K562 (cell line): ENCODE measurements around the gene AIDA. TPM values are rescaled to one million over a fixed set of nuclear protein-coding genes. Genes with fewer than 3 reads are reported as not detected.

Source experiments
- BMI1 ChIP-seq: fragments of 150-350 bp; IDR thresholded peaks from 2 replicates; pipeline ENCODE4 v1.6.1; 2014; ENCODE audit warnings: low read length
- CAMTA2 ChIP-seq: fragments of 250-450 bp; sonication (Bioruptor Pico); conservative IDR thresholded peaks from 2 replicates; pipeline ENCODE4 v1.5.1; 2022
- CBX1 ChIP-seq: sonication (generic); IDR thresholded peaks from 2 replicates; pipeline ENCODE4 v1.6.1; 2016; ENCODE audit warnings: antibody characterized with exemption, low read depth, mild to moderate bottlenecking
- CCAR2 ChIP-seq: fragments of 200-400 bp; formaldehyde crosslinking; IDR thresholded peaks from 2 replicates; pipeline ENCODE4 v1.6.1; 2017; ENCODE audit warnings: mild to moderate bottlenecking, low read depth, low read length
- CGGBP1 ChIP-seq: fragments of 250-450 bp; sonication (Bioruptor Pico); IDR thresholded peaks from 2 replicates; pipeline ENCODE4 v1.9.0; 2021; ENCODE audit warnings: mild to moderate bottlenecking
- E2F5 ChIP-seq: sonication (generic); formaldehyde crosslinking; IDR thresholded peaks from 2 replicates; pipeline ENCODE4 v1.8.0; 2022; ENCODE audit warnings: mild to moderate bottlenecking, missing genetic modification reagents
- HDGF ChIP-seq: fragments of 450-650 bp; IDR thresholded peaks from 2 replicates; pipeline ENCODE4 v1.6.1; 2016
- MEF2A ChIP-seq: IDR thresholded peaks from 2 replicates; pipeline ENCODE4 v1.6.1; 2011; ENCODE audit warnings: low read depth, mild to moderate bottlenecking, low read length, moderate library complexity; ENCODE audit not compliant: control insufficient read depth
- NCOA2 ChIP-seq, 2 experiments: fragments of 450-650 bp; IDR thresholded peaks; 2 replicates each; pipeline ENCODE4 v1.6.1; 2018; ENCODE audit warnings: mild to moderate bottlenecking in 2 of 2, moderate library complexity in 1 of 2; ENCODE audit not compliant: partially characterized antibody in 2 of 2
- PATZ1 ChIP-seq: fragments of 250-450 bp; sonication (Bioruptor Pico); IDR thresholded peaks from 2 replicates; pipeline ENCODE4 v1.5.0; 2020; ENCODE audit warnings: mild to moderate bottlenecking, borderline replicate concordance
- RERE ChIP-seq: sonication (generic); formaldehyde crosslinking; IDR thresholded peaks from 2 replicates; pipeline ENCODE4 v1.8.0; 2023; ENCODE audit warnings: missing genetic modification reagents, mild to moderate bottlenecking, borderline replicate concordance
- polyA plus RNA-seq, 8 experiments: library from polyadenylated mRNA; depleted of rRNA in 4 of 8; stranded (reverse) in 5 of 8; unstranded in 3 of 8; fragments of >200 nt; fragmentation: Nextera tagmentation in 2 of 8; fragmentation: Illumina TruSeq in 1 of 8; extraction: Ambion mirVana in 2 of 8; extraction: Trizol in 1 of 8; gene quantifications; 2 replicates each; pipeline versions ENCODE4 v1.2.1 to v1.2.3, GENCODE V29; 2011 to 2014; ENCODE audit warnings: inconsistent platforms in 1 of 8, missing spikeins in 1 of 8
- total RNA-seq, 7 experiments: library from RNA; depleted of rRNA in 6 of 7; stranded (reverse); fragments of >200 nt in 6 of 7; fragmentation: Illumina TruSeq in 2 of 7; extraction: Trizol in 2 of 7; gene quantifications; 2 replicates each; pipeline versions ENCODE4 v1.2.1 to v1.2.3, GENCODE V29; 2011 to 2021; ENCODE audit warnings: low replicate concordance in 1 of 7
- TF ChIP-seq, protein P1 (sequence below): fragments of 250-450 bp; sonication (Bioruptor Pico); IDR thresholded peaks from 2 replicates; pipeline ENCODE4 v1.5.0; 2021; ENCODE audit warnings: mild to moderate bottlenecking, borderline replicate concordance

Gene AIDA
- total and polyA plus RNA-seq, 9 of the 15 experiments (the other 6 are each of a cell fraction or from before 2014, with no cell fraction given), result 18.2 to 77.9 (median 24.9) TPM

DNA sequence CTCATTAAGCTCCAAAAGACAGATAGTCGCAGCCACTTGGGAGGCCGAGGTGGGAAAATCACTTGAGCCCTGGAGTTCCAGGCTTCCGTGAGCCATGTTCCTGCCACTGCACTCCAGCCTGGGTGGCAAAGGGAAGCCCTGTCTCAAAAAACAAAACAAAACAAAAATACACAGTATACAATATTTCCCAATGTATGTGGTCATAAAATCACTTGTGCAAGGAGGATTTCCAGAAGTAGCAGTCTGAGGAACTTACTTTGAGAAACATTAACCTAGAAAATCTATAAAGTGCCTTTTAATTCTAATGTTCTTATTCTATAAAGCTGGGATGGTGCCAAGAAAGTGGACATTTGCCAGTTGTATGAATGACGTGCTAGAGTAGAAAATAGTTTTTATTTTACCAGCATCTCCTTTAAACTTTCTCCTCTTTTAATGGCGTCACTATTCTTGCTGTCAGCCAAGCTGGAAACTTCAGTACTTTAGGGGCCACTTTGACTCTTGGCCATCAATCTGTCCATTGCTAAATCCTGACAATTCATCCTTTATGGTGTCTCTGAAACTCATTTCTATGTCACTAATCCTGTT lies 47.3 kb upstream of the AIDA start (continued):
- TF ChIP-seq RERE (CRISPR knock-in tag), result no peak
- TF ChIP-seq CBX1, result no peak
- TF ChIP-seq BMI1, result no peak
- TF ChIP-seq, protein P1, sequence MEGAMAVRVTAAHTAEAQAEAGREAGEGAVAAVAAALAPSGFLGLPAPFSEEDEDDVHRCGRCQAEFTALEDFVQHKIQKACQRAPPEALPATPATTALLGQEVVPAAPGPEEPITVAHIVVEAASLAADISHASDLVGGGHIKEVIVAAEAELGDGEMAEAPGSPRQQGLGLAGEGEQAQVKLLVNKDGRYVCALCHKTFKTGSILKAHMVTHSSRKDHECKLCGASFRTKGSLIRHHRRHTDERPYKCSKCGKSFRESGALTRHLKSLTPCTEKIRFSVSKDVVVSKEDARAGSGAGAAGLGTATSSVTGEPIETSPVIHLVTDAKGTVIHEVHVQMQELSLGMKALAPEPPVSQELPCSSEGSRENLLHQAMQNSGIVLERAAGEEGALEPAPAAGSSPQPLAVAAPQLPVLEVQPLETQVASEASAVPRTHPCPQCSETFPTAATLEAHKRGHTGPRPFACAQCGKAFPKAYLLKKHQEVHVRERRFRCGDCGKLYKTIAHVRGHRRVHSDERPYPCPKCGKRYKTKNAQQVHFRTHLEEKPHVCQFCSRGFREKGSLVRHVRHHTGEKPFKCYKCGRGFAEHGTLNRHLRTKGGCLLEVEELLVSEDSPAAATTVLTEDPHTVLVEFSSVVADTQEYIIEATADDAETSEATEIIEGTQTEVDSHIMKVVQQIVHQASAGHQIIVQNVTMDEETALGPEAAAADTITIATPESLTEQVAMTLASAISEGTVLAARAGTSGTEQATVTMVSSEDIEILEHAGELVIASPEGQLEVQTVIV (CRISPR knock-in tag), result no peak
- no peak for TF ChIP-seq MEF2A
- no peak for TF ChIP-seq NCOA2 (IDR thresholded peaks at IDR 0.05; ENCODE audit: partially characterized antibody in 2 of 2)
- no peak for TF ChIP-seq E2F5 (CRISPR knock-in tag)
- TF ChIP-seq CGGBP1 (CRISPR knock-in tag), result no peak
- no peak for TF ChIP-seq HDGF
- TF ChIP-seq PATZ1 (CRISPR knock-in tag), result no peak
- TF ChIP-seq CCAR2, result no peak
- no peak for TF ChIP-seq CAMTA2
